GM12873 (cell line): ENCODE data around the gene KMT2B.

Source experiments
- TF ChIP-seq, protein P1 (sequence below): IDR thresholded peaks from 2 replicates; pipeline ENCODE4 v1.5.1; 2012; ENCODE audit warnings: low read depth, mild to moderate bottlenecking, moderate library complexity, low read length, control low read depth; ENCODE audit not compliant: insufficient read depth; ENCODE audit errors: missing control alignments

KMT2B gene

DNA sequence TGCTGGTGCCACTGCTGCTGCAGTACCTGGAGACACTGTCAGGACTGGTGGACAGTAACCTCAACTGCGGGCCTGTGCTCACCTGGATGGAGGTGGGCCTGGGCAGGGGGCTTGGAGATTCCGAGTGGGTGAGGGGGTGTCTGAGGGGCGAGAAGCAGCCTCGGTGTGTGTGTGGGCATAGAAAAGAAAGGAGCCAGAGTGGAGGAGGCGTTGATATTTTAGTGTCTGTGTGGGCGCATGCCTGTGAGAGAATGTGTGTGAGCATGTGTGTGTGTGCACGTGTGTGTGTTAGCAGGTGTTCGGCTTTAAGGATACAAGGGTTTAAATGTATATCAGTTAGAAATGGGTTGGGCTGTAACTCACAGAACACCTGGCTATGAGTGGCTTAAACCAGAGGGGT lies 61.2 kb downstream of the KMT2B start:
- TF ChIP-seq, protein P1, sequence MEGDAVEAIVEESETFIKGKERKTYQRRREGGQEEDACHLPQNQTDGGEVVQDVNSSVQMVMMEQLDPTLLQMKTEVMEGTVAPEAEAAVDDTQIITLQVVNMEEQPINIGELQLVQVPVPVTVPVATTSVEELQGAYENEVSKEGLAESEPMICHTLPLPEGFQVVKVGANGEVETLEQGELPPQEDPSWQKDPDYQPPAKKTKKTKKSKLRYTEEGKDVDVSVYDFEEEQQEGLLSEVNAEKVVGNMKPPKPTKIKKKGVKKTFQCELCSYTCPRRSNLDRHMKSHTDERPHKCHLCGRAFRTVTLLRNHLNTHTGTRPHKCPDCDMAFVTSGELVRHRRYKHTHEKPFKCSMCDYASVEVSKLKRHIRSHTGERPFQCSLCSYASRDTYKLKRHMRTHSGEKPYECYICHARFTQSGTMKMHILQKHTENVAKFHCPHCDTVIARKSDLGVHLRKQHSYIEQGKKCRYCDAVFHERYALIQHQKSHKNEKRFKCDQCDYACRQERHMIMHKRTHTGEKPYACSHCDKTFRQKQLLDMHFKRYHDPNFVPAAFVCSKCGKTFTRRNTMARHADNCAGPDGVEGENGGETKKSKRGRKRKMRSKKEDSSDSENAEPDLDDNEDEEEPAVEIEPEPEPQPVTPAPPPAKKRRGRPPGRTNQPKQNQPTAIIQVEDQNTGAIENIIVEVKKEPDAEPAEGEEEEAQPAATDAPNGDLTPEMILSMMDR, result no peak

DNA sequence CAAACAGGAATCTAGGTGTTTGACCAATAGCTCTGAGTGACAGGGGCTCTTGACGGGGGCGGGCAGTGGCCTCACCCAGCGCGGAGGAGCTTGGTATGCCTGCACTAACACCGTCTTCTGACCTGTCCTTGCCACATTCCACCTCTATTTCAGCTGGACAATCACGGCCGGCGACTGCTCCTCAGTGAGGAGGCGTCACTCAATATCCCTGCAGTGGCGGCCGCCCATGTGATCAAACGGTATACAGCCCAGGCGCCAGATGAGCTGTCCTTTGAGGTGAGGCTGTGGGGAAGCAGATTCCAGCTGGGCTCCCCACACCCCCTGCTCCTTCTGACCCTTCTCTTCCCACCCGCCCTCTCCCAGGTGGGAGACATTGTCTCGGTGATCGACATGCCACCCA lies 62.3 kb downstream of the KMT2B start:
- TF ChIP-seq, protein P1, result no peak

DNA sequence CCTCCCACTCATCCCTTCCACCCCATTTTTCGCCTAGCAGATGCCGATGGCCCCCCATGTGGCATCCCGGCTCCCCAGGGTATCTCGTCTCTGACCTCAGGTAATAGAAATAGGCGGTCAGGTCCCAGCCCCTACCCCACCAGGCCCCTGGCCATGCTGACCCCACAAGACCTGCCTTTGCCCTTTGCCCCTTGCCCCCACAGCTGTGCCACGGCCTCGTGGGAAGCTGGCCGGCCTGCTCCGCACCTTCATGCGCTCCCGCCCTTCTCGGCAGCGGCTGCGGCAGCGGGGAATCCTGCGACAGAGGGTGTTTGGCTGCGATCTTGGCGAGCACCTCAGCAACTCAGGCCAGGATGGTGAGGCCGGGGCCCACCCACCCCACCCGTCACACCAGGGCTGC lies 62.9 kb downstream of the KMT2B start:
- TF ChIP-seq, protein P1, result no peak

DNA sequence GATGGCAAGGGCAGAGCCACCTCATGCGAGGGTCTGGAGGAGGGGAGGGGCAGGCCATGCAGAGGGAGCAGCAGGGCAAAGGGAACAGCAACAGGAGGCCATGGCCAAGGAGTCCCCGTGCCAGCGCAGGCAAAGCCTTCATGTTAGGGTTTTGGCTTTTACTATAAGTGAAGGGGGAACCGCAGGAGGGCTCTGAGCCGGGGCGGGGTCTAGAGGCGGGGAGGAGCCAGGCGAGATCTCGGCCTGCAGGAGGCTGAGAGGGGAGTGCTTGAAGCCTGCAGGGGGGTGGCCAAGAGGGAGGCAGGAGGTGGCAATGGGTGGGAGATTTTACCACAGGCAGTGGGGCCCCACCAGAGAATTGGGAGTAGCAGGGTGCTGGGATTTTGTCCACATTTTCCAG lies 63.8 kb downstream of the KMT2B start:
- TF ChIP-seq, protein P1, result no peak

DNA sequence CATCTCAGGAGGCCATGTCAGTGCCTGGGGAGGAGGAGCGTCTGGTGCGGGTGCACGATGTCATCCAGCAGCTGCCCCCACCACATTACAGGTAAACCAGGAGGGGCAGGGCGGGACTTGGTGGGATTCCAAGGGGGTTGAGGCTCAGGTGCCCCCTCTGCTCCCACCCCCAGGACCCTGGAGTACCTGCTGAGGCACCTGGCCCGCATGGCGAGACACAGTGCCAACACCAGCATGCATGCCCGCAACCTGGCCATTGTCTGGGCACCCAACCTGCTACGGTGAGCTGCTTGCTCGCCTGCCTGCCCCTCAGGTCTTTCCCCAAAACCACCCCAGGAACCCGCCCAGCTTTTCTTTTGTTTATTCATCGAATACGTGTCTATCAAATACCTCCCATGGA lies 64.8 kb downstream of the KMT2B start:
- TF ChIP-seq, protein P1, result no peak

DNA sequence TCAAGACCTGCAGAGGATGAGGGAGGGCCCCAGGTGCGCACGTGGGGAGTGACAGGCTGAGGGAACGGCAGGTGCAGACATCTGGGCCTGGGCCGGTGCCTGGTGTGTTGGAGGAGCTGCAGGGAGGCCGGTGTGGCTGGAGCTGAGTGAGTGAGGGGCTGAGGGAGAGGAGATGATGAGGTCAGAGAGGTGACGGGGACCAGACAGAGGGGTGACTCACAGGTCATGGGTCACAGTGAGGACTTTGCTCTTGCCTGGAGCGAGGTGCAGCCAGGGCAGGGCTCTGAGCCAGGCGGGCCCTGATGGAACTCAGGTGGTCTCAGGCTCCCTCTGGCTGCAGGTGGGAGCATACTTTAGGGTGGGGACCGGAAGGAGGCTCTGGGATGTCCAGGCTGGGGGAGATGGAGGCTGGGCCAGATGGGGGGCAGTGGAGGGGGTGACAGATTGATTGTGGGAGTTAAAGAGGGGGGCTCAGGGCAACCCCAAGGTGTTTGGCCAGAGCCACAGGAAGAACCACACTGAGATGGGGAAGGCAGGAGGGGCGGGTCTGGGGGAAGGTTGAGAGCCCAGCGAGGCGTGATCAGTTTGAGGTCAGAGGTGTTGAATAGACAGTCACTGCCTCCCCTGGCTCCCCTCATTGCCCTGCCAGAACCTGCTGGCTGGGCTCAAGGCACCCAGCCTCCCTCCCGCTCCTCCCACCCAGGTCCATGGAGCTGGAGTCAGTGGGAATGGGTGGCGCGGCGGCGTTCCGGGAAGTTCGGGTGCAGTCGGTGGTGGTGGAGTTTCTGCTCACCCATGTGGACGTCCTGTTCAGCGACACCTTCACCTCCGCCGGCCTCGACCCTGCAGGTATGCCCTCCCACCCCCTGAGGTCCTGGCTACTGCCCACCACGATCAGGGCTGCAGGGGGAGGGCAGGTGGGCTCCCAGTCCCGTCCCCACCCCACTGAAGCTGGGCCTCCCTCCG lies 65.9 kb downstream of the KMT2B start:
- TF ChIP-seq, protein P1, result no peak

DNA sequence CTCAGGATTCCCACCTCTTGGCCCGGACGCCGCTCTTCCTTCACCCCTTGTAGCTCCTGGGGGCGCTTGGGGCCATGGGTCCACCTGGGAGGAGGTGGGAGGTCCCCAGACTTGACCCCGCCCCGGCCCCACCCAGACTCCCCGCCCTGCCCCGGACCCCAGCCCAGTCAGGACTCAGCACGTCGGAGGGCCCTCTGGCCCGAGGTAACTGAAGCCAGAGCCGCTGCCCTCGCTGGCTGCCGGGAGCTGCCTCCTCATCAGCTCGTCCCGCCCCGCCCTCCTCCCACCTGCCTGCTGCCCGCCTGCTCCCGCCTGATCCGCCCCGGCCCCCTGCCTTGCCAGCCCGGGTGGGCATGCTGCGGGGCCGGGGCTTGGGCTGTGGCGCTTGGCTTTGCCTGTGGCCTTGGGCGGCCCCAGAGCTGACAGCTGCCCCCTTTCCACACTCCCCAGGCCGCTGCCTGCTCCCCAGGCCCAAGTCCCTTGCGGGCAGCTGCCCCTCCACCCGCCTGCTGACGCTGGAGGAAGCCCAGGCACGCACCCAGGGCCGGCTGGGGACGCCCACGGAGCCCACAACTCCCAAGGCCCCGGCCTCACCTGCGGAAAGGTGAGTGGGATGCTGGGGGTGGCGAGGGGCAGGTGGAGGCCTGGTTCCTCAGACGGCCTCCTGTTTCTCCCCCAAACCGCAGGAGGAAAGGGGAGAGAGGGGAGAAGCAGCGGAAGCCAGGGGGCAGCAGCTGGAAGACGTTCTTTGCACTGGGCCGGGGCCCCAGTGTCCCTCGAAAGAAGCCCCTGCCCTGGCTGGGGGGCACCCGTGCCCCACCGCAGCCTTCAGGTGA lies 66.9 kb downstream of the KMT2B start:
- TF ChIP-seq, protein P1, result no peak
